ENCODE results near the gene LCE2D.

Gene LCE2D

DNA sequence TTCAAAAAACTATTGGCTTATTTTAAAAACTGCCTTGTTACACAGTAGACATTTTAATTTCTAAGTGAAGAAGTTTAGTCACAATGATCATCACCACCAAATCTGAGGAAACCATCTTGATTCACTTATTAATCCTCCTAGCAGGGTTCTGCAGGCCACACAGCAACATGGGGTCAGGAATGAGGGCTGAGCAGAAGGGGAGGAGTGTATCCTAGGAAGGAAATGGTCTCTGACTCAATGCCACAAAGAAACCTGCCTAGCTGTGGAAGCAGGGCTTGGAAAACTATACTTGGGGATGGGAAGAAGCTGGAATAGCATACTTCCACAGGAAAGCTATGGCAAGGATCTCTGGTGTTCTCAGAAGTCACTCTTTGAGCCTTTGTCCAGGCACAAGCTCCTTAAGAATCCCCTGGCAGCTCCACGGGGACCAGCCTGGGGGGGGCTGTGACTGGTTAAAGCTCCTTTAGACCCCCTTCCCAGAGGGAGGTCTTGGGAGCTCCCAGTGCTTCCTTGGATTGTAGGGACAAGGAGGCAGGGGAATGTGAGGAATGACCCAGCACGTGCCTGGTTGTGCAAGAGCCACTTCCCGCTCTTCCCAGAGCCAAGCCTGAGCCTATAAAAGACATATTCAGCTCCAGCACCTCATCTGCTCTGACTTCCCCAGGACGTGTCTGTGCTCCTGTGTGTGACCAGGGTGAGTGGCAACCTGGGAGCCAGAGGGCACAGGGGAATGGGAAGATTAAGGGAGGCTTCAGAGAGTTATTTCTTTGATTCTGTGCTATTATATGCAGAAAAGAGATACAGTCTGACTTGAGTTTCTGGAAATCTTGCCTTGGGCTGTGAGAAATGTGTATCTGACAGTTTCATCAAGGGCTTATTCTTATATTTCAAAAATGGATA, 34.8 kb downstream of the LCE2D start, which contains the start of gene LCE2A:
Gene LCE2A (plus strand): TSS at position 645 of the 900 bp plus-strand sequence. CDS start 557 bp downstream, outside the sequence.
- no peak for DNase-seq (ENCODE audit: low read depth)

DNA sequence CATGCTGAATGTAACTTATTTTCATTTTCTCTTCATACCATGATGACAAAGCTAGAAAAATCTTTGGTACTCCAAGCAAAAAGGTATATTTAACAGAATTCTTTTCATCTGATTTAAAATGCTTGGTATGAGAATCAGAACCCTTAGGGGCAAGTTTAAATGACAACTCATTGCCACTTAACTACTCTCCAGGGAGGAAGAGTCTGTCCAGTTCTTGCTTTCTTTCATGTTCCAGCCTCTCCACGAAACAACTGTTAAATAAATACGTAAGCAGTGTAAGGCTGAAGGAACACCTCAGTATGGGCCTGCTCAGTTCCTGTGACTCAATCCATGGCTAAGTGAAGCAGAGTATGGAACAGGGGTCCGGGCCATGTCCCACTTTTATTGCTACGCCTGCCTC, 36.6 kb downstream of the LCE2D start:
- no peak for DNase-seq (ENCODE audit: low read depth)

DNA sequence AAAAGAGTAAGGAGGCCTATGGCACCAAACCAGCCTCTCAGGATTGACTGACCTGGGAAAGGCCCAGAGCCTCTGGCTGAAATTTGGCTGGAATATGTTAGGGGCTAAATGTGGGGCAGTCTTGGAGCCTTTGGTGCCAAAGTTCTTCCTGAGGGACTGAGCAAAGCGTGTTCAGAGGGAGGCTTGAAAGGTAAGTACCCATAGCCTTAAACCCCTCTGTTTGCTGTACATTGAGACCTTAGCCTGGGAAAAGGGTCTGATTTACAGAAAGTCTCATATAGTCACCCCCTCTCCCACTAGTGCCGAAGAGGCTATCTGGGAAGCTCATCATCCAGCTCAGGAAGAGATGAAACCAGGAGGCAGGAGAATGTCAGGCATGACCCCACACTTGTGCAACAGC, 44.7 kb downstream of the LCE2D start, which contains the start of gene LCE4A:
Gene LCE4A (plus strand): TSS at position 301 of the 400 bp plus-strand sequence. CDS start 916 bp downstream, outside the sequence.
- DNase-seq (ENCODE audit: low read depth) = no peak

Data from stimulated activated CD8-positive, alpha-beta memory T cell treated with anti-CD3 and anti-CD28 coated beads, Interleukin-15, amount 100 ng/mL, for 24 hours (primary cell).